GM19351 (cell line): Measurements from ENCODE around the gene CHD3.

Source experiments
- ATAC-seq: cut with Tn5 transposase; IDR thresholded peaks from one replicate; pipeline ENCODE4 v1.9.1; 2021; ENCODE audit warnings: mild to moderate bottlenecking, moderate library complexity; ENCODE audit not compliant: unreplicated experiment

CHD3 gene

DNA sequence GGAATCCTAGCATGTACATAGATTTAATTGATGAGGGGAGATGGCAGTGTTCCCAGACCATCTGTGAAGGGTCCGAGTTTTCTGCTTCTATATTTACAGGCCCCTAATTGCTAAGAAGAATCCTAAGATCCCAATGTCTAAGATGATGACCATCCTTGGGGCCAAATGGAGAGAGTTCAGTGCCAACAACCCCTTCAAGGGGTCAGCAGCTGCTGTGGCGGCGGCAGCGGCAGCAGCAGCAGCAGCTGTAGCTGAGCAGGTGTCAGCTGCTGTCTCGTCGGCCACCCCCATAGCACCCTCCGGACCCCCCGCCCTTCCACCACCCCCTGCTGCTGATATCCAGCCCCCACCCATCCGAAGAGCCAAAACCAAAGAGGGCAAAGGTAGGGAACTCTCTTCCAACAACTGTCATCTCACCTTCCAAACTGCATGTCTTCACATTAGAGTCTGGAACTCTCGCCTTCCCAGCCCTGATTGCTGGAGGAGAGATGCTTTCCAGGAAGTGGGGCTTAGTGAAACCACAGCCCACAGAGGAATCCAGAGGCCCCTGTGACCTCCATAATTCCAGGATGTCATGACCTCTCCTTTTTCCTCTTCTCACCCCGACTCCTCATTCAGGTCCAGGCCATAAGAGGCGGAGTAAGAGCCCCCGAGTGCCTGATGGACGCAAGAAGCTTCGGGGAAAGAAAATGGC, 4.7 kb downstream of the CHD3 start:
- ATAC-seq, result no peak

DNA sequence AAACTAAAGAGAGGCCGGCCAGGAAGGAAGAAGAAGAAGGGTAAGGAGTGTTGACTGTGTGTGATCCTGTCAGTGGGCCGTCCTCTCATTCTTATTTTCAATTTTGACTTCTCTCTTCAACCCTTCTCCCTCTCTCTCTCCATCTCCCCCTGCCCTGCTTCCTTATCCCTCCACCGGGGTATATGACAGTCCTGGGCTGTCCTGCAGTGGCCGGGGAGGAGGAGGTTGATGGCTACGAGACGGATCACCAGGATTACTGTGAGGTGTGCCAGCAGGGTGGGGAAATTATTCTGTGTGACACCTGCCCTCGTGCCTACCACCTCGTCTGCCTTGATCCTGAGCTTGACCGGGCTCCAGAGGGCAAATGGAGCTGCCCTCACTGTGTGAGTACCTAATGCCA, 5.6 kb downstream of the CHD3 start:
- no peak for ATAC-seq

GRCh38 chr17:7894866-7895265, 6.3 kb downstream of the CHD3 start:
- no peak for ATAC-seq

- no peak for ATAC-seq
Measured at GRCh38 chr17:7897090-7897489, 8.5 kb downstream of the CHD3 start.

DNA sequence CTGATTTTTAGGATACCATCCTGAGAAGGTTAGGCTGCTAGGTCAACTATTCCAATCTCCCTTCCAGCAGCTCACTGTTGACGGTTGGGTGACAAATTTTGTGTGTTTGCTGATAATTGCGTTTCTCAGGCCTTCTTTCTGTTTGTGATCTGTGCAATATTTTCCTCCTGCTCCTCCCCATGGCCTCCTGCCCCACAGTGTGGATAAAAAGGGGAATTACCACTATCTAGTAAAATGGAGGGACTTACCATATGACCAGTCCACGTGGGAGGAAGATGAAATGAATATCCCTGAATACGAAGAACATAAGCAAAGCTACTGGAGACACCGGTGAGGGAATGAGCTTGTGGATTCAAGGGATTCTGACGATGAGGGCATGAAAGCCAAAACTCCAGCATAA, 9.2 kb downstream of the CHD3 start:
- no peak for ATAC-seq

- no peak for ATAC-seq
Measured at GRCh38 chr17:7903154-7904103, 14.8 kb downstream of the CHD3 start.

GRCh38 chr17:7909089-7909488, 20.5 kb downstream of the CHD3 start:
- no peak for ATAC-seq

GRCh38 chr17:7910281-7910680, 21.7 kb downstream of the CHD3 start:
- no peak for ATAC-seq

GRCh38 chr17:7910711-7911110, 22.1 kb downstream of the CHD3 start:
- ATAC-seq, result no peak

DNA sequence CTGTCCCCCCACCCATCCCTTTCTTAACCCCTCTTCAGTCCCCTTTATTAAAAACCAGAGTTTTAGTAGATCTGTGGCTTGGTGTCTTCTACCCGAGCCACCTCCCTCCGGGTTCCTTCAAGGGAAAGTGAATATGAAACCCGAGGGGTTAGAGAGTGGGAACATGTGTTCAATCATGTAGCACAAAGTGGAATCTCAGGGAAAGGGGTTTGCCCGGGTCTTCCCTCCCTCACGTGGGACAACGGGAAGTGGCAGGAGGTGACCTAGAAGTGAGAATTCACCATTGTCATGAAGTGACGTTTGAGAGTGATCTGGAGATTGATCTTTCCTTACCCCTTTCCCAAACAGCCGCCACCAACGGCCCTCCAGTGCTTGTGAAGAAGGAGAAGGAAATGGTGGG, 22.5 kb downstream of the CHD3 start:
- ATAC-seq, result no peak

DNA sequence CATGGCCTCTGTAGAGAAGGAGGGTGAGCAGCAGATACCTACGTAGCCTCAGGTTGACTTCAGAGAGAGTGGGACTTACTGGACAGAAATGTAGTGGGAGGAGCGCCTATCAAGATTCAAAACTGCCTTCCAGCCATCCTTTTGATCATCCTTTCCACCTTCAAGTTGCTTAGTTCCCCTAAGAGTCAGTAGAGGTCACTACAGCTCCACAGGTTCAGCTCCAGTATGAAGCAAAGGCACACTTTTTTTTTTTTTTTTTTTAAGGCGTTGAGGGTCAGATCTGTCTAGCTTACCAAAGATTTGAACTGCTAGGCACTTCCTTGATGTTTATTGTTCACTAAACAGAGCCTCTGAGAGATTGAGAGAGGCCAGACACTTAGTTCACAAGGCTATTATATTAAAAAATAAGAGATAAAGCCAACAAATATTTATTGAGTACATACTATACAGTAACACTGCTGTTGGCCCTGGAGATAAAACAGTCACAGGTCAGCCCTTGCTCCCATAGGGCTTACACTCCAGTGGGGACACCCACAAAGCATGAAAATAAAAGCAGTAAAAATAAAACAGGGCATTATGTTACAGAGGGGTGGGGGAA, 24.4 kb downstream of the CHD3 start:
- ATAC-seq, result no peak

- no peak for ATAC-seq
Measured at GRCh38 chr17:7915179-7915610, 26.6 kb downstream of the CHD3 start.

DNA sequence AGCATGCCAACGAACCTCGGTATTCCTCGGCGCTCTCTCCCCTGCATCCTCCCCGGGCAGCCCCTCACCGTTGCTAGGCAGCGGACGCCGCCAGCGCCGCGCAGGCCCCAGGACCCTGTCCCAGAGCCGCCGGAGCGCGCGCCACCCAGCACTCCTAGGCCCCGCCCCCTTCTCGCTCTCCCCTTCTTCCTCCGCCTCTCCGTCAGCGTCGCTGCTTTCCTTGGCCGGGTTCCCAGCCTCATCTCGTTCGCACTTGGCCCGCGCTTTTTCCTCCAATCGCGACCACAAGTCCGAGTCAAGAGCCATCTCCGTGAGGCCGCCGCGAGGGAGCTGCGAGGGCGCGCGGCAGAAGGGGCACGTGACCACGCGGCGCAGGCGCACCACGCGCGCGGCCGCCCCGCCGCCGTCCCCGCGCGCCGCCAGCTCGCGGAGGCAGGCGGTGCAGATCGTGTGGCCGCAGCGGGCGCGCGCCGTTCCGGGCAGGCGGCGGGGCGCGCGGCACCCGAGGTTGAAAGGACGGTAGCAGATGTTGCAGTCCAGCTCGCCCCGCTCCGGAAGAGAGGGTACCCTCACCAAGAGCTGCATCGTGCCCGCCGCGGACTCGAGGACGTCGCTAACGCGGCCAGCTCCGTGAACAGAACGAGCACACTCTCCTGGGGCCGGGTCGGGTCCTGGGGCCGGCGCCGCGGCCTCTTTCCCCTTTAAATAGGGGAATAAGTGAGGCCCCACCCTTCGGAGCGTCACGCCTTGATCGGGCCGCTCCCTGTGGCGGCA, 27.2 kb downstream of the CHD3 start, which contains the start of gene RNF227:
TSS of gene RNF227 (minus strand) at position 679 of the 774 bp plus-strand sequence. CDS start at position 585, 94 bp downstream.
- ATAC-seq, result peak; percentile 73

- no peak for ATAC-seq
Measured at GRCh38 chr17:7916385-7916682, 27.7 kb downstream of the CHD3 start.

GRCh38 chr17:7916808-7917207, 28.2 kb downstream of the CHD3 start:
- ATAC-seq, result no peak

DNA sequence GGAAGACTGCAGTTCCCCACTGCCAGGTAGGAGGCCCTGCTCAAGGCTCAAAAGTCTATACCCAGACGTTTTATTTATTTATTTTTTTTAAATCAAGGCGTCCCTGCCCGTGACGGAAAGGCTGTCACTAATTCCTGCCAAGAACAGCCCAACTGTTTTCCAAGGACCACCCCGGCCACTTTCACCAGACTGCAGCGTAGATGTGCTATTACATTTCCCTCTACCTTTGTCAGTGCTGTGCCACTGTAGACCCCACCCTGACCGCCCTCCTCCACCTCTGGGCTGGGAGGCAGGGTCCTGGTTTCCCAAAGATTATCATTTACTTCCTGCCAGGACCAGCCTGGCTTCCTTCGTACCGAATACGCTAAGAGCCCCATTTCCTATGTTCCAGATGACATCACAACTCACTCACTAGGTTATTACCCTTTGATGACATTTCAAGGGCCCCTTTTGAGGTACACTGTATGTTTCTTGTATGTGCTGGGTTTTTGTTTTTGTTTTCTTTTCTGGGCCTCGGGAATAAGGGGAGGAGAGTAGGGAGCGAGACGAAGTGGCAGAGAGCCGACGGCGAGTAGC, 33.8 kb downstream of the CHD3 start:
- ATAC-seq, result no peak

GRCh38 chr17:7922845-7923628, 34.4 kb downstream of the CHD3 start:
- no peak for ATAC-seq

GRCh38 chr17:7927596-7927995, 39.0 kb downstream of the CHD3 start:
- ATAC-seq, result no peak

DNA sequence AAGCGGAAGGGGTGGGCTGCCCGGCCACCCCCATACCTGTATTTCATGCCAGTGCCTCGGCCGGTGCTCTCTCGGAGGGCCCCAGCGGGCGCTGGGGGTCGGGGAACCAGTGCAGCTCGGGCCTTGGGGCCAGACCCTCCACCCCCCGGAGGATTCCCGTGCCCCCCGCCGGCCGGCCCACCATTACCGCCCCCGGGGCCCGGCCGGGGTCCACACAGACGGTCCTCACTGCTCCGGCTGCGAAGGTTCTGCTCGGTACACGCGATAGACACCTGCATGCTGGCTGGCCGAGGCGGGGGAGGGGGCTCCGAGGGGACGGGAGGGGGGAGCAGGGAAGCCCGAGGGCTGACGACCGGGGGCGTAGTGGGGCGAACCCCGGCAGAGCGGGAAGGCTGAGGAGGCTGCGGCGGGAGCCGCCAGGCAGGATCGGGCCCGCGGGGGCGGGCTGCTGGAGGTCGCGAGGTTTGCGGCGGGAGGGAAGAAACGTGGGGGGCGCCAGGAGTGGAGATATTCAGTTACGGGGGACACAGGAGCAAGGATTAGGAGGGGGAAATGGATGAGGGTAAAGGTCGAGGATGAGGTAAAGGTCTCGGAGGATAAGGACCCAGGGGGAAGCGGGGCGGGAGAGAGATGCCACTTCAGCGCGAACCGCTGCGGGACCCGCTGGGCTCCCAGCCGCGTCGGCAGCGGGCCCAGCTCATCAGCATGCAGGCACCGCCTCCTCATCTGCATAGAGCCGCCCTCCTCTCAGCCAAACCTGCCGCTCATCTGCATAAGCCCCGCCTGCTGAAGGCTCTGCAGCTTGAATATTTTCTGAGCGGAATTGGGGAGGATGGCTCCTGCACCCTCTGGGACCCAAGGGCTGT, 40.8 kb downstream of the CHD3 start, which contains the start of gene KCNAB3:
TSS of gene KCNAB3 (minus strand) at position 699 of the 866 bp plus-strand sequence. CDS start at position 278, 421 bp downstream.
- ATAC-seq, result no peak
